Glutamatergic neuron (in vitro differentiated cells): ENCODE results near the gene ANO10. TPM values are rescaled to one million over a fixed set of nuclear protein-coding genes. Genes with fewer than 3 reads are reported as not detected.

Experiments used
- DNase-seq: peaks from one replicate; pipeline ENCODE4 v3.0.0; 2022
- H3K27ac Mint-ChIP-seq: one replicate; pipeline ENCODE4 v1.8.0; 2020; ENCODE audit warnings: mild to moderate bottlenecking, mixed read lengths, inconsistent platforms; ENCODE audit not compliant: unreplicated experiment
- H3K27me3 Mint-ChIP-seq: one replicate; pipeline ENCODE4 v1.8.0; 2020; ENCODE audit warnings: mild to moderate bottlenecking, moderate library complexity, mixed read lengths, inconsistent platforms; ENCODE audit not compliant: unreplicated experiment
- H3K36me3 Mint-ChIP-seq: one replicate; pipeline ENCODE4 v1.8.0; 2020; ENCODE audit warnings: mild to moderate bottlenecking, mixed read lengths, inconsistent platforms; ENCODE audit not compliant: unreplicated experiment
- H3K4me1 Mint-ChIP-seq: one replicate; pipeline ENCODE4 v1.8.0; 2020; ENCODE audit warnings: mild to moderate bottlenecking, low read depth, mixed read lengths, inconsistent platforms; ENCODE audit not compliant: unreplicated experiment
- H3K4me3 Mint-ChIP-seq: one replicate; pipeline ENCODE4 v1.8.0; 2020; ENCODE audit warnings: mild to moderate bottlenecking, mixed read lengths, inconsistent platforms; ENCODE audit not compliant: unreplicated experiment
- H3K9me3 Mint-ChIP-seq: one replicate; pipeline ENCODE4 v1.8.0; 2020; ENCODE audit warnings: mild to moderate bottlenecking, moderate library complexity, mixed read lengths, inconsistent platforms; ENCODE audit not compliant: unreplicated experiment
- total RNA-seq: library from RNA; stranded (reverse); fragmentation: NEBNext Ultra II Directional; extraction: Animal tissue kit (Norgen Biotek cat#: 25700); gene quantifications from one replicate; pipeline ENCODE4 v1.2.1, GENCODE V29; 2021; ENCODE audit not compliant: unreplicated experiment
- TF ChIP-seq, protein P1 (sequence below): fragments of 200-600 bp; sonication (generic); IDR thresholded peaks from one replicate; pipeline ENCODE4 v1.5.0; 2021; ENCODE audit not compliant: partially characterized antibody, unreplicated experiment

ANO10 gene
- total RNA-seq, 1 donor from 2014 or later = 44.9 TPM

DNA sequence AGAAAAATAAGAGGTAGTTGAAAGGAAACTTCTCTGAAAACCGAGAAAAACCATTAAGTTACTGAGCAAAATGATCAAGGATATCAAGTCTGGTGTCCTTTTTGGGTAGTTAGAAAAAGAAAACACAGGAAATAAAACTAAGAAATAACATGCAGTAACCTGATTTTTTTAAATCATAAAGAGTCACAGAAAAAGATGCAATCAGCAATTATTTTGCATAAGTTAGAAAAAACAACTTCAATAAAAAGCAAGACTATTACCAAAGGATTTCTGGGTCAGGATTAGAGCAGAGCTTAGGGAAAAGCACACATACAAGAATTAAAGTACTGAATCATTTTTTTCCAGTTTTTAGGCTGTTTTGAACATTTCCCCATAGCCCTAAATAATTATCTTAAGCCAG, 28.5 kb upstream of the ANO10 start:
- Mint-ChIP-seq H3K27me3 (no peaks in the 10 kb centered on the region), H3K27ac (no peak overlapping the region), H3K4me1 (peaks cover 6% of the 10 kb centered on the region)

DNA sequence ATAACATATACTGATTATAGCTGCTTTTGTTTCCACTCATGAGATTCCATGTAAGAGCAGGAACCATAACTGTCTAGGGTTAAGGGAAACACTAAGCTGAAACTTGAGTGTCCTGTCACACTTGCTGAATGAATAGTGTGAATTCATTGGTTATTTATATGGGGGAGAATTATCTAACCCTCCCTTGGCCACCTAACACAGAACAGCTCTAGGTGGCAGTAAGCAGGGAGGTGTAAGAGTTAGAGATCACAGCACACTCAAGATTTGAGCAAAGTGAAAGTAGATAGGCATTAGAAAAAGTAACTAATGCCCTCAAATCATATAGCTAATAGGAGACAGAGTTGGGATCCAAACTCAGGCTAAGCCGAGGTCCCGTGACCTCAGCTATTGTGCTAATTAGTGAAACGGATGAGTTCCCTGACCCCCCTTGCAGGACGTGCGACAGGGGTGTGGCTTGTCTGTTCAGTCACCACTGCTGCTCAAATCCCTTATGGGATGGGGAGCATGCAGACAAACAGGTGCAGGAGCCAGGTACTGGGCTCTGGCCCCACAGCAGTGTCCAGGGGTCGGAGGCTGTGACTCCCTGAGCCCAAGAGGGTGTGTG, 27.7 kb upstream of the ANO10 start:
- Mint-ChIP-seq H3K4me1 (peaks cover 6% of the 10 kb centered on the region), H3K9me3 (no peaks in the 10 kb centered on the region), H3K27me3 (no peaks in the 10 kb centered on the region), H3K4me3 (no peak overlapping the region), H3K27ac (no peak overlapping the region), H3K36me3 (no peaks in the 10 kb centered on the region)
- DNase-seq = no peak
- TF ChIP-seq, protein P1, sequence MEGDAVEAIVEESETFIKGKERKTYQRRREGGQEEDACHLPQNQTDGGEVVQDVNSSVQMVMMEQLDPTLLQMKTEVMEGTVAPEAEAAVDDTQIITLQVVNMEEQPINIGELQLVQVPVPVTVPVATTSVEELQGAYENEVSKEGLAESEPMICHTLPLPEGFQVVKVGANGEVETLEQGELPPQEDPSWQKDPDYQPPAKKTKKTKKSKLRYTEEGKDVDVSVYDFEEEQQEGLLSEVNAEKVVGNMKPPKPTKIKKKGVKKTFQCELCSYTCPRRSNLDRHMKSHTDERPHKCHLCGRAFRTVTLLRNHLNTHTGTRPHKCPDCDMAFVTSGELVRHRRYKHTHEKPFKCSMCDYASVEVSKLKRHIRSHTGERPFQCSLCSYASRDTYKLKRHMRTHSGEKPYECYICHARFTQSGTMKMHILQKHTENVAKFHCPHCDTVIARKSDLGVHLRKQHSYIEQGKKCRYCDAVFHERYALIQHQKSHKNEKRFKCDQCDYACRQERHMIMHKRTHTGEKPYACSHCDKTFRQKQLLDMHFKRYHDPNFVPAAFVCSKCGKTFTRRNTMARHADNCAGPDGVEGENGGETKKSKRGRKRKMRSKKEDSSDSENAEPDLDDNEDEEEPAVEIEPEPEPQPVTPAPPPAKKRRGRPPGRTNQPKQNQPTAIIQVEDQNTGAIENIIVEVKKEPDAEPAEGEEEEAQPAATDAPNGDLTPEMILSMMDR = no peak

More for the DNA sequence above, 28.5 kb upstream of the ANO10 start:
- H3K36me3 Mint-ChIP-seq = peaks cover 4% of the 10 kb centered on the region
- TF ChIP-seq, protein P1 = no peak
- H3K9me3 Mint-ChIP-seq = no peaks in the 10 kb centered on the region
- DNase-seq = no peak
- no peak overlapping the region for H3K4me3 Mint-ChIP-seq

- H3K27me3 Mint-ChIP-seq = no peaks in the 10 kb centered on the region
- H3K4me1 Mint-ChIP-seq = peaks cover 6% of the 10 kb centered on the region
- H3K9me3 Mint-ChIP-seq = no peaks in the 10 kb centered on the region
- no peak overlapping the region for H3K4me3 Mint-ChIP-seq
- no peak overlapping the region for H3K27ac Mint-ChIP-seq
- DNase-seq = no peak
- TF ChIP-seq, protein P1 = no peak
- no peaks in the 10 kb centered on the region for H3K36me3 Mint-ChIP-seq
These were observed 27.1 kb upstream of the ANO10 start for GRCh38 chr3:43648957-43649356.

DNA sequence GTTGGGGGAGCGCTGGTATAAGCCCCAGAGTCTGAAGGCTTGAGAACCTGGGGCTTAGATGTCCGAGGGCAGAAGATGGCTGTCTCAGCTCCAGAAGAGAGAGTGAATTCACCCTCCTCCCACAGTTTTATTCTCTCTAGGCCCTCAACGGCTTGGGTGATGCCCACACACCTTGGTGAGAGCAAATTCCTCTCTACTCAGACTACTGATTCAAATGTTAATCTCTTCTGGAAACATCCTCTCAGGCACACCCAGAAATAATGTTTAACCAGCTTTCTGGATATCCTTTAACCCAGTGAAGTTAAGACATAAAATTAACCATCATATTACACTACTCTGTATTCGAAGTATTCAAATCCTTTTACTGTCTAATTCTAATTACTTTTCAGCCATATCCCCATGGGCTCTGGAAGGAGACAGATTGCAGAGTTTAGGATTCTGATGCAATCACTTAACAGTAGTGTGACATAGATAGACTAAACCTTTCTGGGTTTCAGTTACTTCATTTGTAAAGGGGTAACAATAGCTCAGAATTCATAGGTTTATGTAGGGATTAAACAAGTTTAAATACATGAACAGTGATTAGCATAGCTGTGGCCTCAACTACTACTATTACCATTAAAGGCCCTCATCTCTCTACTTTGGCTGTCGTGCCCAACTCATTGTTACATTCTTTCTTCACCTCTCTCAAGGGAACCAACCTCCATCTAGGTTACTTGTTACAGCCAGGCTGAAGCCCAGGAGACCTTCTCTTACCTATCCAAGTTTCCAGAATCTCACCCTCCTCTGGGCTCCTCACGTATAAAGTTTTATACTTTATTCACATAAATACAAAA, 25.7 kb upstream of the ANO10 start:
- Mint-ChIP-seq H3K9me3 (no peaks in the 10 kb centered on the region), H3K4me1 (peaks cover 6% of the 10 kb centered on the region), H3K27me3 (peaks cover 2% of the 10 kb centered on the region), H3K36me3 (no peaks in the 10 kb centered on the region), H3K27ac (peak overlapping the region; percentile 39), H3K4me3 (no peak overlapping the region)
- DNase-seq = no peak
- TF ChIP-seq, protein P1 = no peak

GRCh38 chr3:43644443-43644842, 22.6 kb upstream of the ANO10 start:
- Mint-ChIP-seq H3K27me3 (peaks cover 2% of the 10 kb centered on the region), H3K9me3 (no peaks in the 10 kb centered on the region), H3K27ac (no peak overlapping the region), H3K4me3 (no peak overlapping the region), H3K36me3 (no peaks in the 10 kb centered on the region), H3K4me1 (peaks cover 6% of the 10 kb centered on the region)
- TF ChIP-seq, protein P1 = no peak
- no peak for DNase-seq
